GM19397 (cell line): ENCODE data around the gene BGLAP.
"Not testable (repeated sequence)": the region's sequence is repeated elsewhere in the genome, so short reads cannot be mapped to it uniquely, and the experiment has no call there.

ENCODE experiments used
- ATAC-seq: cut with Tn5 transposase; IDR thresholded peaks from one replicate; pipeline ENCODE4 v1.9.1; 2021; ENCODE audit warnings: mild to moderate bottlenecking, moderate library complexity; ENCODE audit not compliant: unreplicated experiment

BGLAP gene

DNA sequence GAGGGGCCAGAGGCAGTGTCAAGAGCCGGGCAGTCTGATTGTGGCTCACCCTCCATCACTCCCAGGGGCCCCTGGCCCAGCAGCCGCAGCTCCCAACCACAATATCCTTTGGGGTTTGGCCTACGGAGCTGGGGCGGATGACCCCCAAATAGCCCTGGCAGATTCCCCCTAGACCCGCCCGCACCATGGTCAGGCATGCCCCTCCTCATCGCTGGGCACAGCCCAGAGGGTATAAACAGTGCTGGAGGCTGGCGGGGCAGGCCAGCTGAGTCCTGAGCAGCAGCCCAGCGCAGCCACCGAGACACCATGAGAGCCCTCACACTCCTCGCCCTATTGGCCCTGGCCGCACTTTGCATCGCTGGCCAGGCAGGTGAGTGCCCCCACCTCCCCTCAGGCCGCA, at the start of gene BGLAP:
Gene BGLAP (plus strand): TSS at position 259 of the 400 bp plus-strand sequence. CDS start 48 bp downstream, at position 307.
- ATAC-seq = no peak

DNA sequence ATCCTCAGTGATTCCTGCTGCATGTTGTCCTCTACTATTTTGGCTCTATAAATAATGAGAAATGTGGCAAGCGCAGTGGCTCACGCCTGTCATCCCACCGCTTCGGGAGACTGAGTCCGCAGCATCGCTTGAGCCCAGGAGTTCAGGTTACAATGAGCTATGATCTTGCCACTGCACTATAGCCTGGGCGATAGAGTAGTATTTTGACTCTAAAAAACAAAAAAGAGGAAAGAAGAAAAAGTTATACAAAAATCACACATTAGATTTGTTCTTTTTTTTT, 48.8 kb upstream of the BGLAP start:
- ATAC-seq = no peak

DNA sequence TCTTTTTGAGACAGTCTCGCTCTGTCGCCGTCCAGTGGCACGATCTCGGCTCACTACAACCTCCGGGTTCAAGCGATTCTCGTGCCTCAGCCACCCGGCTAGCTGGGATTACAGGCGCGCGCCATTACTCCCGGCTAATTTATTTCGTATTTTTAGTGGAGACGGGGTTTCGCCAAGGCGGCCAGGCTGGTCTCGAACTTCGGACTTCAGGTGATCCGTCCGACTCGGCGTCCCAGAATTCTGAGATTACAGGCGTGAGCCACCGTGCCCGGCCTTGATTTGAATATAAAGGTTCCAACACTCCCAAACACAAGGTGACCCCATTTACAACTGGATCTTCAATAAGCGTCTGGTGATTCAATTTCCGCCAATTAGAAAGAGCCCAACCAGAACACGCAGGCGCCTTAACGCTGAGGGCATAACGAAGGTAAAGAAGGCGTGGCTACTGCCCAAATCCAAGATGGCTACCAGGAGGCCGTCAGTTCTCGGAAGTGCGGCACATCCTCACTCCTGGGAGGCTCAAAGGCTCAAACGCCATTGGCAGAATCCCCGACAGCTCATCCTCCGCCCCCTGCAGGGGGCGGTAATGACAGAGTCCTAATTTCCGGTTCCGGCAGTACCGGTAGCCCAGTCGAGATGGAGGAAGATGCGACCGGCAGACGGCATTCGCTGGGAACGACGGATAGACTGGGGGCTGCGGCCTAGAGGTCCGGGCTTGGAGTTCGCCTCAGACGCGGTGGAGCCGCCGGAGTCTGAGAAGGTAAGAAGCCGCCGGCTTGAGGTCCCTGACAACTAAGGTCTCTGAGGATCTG, 48.3 kb upstream of the BGLAP start, which contains the start of gene SLC25A44:
Gene SLC25A44 (plus strand): TSS at position 617 of the 812 bp plus-strand sequence. CDS start 5,744 bp downstream, outside the sequence.
- ATAC-seq = peak; percentile 93

DNA sequence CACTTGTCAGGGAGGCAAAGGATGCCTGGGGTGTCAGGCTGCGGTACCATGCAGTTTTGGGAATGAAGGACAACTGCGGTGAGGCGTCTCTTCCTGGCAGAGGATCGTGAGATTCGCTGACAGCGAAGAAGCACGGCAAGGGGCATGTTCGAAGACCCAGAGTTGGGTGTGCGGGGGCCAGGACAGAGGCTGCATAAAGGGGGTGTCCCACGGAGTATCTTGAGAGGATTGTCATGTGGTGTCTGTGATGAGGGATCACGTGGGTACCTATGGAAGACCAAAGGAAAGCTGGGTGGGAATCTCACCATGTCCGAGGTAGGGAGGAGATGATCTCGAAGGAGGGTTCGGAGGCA, 47.7 kb upstream of the BGLAP start:
- no peak for ATAC-seq

DNA sequence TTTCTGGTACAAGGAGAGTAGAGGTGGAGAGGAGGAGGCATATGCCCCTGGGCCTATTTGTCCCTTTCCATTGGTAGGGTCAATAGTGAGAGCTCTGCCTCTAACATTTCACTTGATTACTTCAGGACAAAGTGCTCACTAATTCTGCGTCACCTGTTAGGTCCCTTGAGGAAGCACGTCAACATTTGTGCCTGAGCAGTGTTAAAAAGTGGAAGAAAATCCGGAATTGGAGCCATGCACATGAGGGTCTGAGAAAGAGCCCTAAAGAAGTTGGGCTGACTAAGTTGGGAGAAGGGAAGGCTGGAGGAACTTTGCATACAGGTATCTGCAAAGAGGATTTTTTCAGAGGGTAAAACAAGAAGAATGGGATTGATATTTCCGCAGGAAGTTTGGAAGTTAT, 46.1 kb upstream of the BGLAP start:
- no peak for ATAC-seq

DNA sequence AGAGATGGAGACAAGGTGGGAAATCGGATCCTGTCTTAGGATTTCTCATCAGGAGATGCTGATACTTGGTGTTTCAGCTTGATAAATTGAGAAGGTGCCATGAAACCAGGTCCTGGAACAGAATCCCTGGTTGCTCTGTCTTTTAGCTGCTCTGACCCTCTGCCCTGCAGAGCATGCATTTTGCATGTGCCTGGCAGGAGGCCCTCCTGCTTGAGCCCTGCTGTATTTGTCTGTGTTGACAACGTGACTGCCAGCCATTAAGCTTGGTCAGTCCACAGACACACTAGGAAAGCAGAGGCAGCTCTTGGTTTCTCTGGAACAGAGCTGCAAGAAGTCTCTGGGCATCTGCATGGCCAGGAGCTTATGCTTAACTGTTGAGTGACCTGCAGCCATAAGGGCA, 45.5 kb upstream of the BGLAP start:
- no peak for ATAC-seq

DNA sequence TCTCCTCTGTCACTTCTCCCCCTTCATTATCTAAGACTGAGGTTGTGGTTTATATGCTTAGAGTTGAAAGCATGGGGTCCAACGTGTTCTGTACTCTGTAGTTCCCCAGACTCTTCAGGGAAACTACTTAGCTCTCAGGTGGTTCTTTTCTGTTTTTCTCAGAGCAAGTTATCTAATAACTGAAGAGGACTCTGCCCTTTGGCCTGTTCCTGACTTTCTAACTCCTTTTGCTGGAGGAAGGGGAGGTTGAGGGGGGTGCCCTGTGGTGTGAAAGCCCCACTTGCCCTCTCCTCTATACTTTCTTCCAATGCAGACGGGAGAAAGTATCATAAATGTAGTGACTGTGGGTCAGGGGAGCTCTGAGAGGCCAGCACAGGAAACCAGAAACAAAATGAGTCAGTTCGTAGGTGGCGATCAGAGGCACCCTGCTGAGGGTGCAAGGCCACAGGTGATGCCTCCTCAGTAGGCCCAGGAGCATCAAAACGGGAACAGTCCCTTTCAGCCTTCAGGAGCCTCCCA, 43.1 kb upstream of the BGLAP start:
- no peak for ATAC-seq

DNA sequence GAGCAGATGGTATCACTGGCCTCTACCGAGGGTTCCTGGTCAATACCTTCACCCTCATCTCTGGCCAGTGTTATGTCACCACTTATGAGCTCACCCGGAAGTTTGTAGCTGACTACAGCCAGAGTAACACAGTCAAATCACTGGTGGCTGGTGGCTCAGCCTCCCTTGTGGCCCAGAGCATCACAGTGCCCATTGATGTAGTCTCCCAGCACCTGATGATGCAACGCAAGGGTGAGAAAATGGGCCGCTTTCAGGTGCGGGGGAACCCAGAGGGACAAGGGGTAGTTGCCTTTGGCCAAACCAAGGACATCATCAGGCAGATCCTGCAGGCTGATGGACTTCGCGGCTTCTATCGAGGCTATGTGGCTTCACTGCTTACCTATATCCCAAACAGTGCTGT, 41.9 kb upstream of the BGLAP start:
- no peak for ATAC-seq

DNA sequence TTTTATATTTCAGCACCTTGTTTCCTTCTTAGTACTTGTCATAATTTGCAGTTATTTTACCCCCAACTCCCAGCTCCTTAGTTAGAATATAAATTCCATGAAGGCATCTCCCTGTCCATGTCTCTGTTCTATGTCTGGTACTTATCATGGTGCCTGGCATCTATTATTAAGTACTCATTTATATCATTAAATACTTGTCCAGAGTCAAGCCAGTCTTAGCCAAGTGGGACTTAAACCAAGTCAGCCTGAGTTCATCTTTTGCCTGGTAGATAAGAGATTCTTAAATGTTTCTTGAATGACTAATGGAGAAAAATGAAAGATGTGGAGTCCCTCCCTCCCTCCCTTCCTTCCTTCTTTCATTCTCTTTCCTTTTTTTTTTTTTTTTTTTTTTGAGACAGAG, 38.7 kb upstream of the BGLAP start:
- no peak for ATAC-seq

DNA sequence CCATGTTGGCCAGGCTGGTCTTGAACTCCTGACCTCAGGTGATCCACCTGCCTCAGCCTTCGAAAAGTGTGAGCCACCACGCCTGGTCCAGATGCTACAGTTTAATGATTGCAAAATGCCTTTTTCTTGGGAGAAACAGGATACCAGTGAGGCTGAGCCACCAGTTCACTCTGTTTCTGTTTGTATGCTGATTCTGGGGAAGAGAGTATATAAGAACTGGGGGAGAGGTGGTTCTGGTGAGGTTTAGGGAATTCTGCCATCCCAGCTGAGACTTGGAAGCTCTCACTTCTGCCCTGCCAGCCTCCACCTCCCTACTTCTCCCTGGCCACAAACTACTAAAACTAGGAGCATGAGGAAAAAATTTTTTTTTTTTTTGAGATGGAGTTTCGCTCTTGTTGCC, 37.3 kb upstream of the BGLAP start:
- no peak for ATAC-seq

DNA sequence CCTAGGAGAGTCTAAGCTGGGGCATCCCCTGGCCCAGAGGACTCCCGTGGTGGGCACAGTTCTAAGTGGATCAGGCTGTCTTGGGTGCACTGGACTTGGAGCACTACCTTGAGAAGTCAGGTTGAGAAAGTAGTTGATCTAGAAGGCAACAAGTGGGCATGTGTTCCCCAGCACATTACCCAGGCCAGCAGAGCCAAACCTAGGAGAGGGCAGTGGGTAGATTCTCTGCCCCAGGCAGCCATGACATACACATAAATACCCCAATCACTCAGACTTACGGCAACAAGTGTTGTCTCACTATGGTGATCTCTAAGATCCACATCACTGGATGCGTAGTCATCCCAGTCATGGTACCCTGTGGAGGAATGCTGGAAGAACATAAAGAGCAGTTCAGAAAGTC, 30.7 kb upstream of the BGLAP start:
- ATAC-seq = no peak

DNA sequence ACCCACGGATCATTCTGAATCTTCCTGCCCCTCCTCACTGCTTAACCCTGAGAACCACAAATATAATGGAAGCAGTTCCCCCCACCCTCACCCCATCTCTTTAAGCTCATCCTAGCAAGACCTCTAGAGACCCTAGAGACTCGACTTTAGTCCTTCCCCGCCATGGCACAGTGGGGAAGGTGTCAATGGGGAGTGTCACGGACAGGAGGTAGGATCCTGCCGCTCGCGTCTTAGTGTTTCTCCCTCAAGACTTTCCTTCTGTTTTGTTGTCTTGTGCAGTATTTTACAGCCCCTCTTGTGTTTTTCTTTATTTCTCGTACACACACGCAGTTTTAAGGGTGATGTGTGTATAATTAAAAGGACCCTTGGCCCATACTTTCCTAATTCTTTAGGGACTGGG, 29.9 kb upstream of the BGLAP start:
- ATAC-seq = no peak

DNA sequence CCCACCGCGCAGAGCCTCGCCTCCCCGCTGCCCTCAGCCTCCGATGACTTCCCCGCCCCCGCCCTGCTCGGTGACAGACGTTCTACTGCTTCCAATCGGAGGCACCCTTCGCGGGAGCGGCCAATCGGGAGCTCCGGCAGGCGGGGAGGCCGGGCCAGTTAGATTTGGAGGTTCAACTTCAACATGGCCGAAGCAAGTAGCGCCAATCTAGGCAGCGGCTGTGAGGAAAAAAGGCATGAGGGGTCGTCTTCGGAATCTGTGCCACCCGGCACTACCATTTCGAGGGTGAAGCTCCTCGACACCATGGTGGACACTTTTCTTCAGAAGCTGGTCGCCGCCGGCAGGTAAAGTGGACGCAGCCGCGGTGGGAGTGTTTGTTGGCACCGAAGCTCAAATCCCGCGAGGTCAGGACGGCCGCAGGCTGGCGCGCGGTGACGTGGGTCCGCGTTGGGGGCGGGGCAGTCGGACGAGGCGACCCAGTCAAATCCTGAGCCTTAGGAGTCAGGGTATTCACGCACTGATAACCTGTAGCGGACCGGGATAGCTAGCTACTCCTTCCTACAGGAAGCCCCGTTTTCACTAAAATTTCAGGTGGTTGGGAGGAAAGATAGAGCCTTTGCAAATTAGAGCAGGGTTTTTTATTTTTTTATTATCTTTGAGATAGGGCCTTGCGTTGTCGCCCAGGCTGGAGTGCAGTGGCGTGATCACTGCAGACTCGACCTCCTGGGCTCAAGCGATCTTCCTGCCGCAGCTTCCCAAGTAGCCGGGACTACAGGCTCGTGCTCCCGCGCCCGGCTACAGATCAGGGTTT, 28.9 kb upstream of the BGLAP start, which contains the start of gene PMF1:
Gene PMF1 (plus strand): TSS at position 175 of the 811 bp plus-strand sequence. CDS start 9 bp downstream, at position 184.
- ATAC-seq = peak; percentile 88

DNA sequence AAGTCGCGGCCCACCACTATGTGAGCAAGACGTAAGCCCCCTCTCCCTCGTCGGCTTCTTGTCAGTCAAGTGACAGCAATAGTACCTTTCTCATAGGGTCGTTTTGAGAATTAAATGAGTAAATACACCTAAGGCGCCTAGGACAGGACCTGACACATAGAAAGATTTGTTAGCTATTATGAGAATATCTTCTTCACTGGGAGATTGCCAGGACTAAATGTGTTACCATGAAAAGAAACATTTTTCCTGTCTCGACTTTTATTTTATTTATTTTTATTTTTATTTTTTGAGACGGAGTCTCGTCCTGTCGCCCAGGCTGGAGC, 28.4 kb upstream of the BGLAP start:
- ATAC-seq = no peak

DNA sequence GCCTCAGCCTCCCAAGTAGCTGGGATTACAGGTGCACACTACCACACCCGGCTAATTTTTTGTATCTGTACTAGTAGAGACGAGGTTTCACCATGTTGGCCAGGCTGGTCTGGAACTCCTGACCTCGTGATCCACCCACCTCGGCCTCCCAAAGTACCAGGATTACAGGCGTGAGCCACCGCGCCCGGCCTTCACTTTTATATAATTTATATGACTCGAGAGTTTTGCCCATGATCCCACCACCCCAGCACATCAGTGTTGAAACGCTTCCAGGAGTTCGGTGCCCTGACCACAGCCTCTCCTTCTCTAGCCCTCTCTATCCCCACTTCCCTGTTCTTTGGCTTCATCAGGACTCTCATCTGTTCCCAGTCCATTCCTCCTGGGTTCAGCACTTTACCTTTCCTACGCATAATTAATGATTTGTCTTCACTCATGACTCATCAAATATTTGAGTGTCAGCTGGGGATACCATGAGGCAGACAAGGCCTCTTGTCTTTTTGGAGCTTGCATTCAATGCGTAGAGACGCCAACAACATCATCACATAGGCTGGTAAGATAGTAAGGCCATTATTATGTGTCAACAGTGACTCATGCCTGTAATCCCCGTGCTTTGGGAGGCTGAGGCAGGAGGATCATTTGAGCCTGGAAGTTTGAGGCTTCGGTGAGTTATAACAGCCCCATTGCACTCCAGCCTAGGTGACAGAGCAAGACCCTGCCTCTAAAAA, 27.8 kb upstream of the BGLAP start:
- no peak for ATAC-seq

DNA sequence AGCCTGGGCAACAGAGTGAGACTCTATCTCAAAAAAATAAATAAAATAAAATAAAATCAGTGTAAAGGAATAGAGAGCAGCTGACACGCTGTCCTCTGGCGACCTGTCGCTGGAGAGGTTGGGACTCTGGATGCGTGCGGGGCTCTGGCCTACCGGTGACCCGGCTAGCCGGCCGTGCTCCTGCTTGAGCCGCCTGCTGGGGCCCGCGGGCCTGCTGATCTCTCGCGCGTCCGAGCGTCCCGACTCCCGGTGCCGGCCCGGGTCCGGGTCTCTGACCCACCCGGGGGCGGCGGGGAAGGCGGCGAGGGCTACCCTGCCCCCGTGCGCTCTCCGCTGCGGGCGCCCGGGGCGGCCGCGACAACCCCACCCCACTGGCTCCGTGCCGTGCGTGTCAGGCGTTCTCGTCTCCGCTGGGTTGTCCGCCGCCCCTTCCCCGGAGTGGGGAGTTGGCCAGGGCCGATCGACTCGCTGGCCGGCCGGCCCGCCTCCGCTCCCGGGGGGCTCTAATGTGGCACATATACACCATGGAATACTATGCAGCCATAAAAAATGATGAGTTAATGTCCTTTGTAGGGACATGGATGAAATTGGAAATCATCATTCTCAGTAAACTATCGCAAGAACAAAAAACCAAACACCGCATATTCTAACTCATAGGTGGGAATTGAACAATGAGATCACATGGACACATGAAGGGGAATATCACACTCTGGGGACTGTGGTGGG, 25.5 kb upstream of the BGLAP start:
- ATAC-seq = not testable (repeated sequence)

DNA sequence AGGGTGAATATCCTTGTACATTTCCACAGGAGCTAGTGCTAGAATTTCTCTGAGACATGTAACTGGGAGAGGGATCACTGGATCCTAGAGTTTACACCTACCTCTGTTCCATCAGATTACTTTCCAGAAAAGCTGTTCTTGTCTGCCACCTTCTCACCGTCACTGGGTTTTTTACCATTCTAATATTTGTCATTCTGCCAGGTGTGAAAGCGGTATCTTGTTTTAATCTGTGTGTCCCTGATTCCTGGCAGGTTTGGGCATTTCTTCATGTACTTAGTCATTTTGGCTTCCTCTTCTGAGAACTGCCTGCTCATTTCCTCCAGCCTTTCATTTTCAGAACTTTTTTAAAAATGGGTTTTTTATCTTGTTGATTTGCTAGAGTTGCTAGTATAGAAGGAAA, 24.1 kb upstream of the BGLAP start:
- no peak for ATAC-seq

DNA sequence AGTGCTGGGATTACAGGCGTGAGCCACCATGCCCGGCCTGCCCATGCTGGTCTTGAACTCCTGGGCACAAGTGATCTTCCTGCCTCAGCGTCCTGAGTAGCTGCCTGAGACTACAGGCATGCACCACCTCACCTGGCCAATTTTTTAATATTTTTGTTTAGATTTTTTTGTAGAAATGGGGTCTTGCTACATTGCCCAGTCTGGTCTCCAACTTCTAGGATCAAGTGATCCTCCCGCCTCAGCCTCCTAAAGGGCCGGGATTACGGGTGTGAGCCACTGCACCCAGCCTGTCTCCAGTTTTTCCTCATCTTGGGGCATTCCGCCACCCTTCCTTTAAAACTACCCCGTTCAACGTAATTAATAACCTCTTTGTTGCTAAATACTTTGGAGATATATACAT, 21.8 kb upstream of the BGLAP start:
- ATAC-seq = no peak

DNA sequence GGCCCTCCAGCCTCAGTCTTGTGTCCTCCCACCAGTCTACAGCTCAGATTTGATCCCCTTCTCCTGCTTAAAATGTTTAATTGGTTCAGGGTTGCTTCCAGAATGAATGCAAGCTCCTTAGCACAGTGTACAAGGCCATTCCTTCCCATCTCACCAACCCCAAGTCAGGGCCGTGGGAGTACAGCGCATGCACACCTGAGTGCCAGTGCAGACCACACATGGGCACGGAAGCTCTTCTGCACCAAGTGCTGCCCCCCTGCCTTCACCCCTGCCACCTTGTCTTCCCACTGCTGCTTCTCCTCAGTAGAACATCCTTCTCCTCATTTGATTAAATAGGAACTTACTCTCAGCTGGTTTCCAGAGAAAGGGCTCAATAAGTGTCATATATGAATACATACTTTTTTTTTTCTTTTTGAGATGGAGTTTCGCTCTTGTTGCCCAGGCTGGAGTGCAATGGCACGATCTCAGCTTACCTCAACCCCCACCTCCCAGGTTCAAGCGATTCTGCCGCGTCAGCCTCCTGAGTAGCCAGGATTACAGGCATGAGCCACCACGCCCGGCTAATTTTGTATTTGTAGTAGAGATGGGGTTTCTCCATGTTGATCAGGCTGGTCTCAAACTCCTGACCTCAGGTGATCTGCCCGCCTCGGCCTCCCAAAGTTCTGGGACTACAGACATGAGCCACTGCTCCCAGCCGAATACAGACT, 19.8 kb upstream of the BGLAP start:
- no peak for ATAC-seq

DNA sequence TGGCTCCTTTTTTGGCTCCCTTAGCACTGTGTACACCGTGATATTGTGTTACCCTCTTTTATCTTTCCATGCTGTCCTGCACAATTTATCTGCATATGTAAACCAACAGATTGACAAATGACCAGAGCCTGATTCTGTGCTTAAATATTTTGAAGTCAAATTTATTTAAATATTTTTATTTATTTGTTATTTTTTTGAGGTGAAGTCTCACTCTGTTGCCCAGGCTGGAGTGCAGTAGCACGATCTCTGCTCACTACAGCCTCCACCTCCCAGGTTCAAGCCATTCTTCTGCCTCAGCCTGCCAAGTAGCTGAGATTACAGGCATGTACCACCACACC, 16.3 kb upstream of the BGLAP start:
- no peak for ATAC-seq
